ENCODE results near the gene ABLIM3. TPM values are rescaled to one million over a fixed set of nuclear protein-coding genes. Genes with fewer than 3 reads are reported as not detected.
A peak's percentile ranks its signal among the peaks of the same experiment; 100 is the strongest.

ABLIM3 gene
- total RNA-seq, 1 experiment from 2014 or later = 40.7 TPM

- DNase-seq (ENCODE audit: low read depth) = no peak
Measured at GRCh38 chr5:149219584-149219983, 78.3 kb downstream of the ABLIM3 start.

- DNase-seq (ENCODE audit: low read depth) = no peak
Measured at GRCh38 chr5:149220750-149221149, 79.5 kb downstream of the ABLIM3 start.

DNA sequence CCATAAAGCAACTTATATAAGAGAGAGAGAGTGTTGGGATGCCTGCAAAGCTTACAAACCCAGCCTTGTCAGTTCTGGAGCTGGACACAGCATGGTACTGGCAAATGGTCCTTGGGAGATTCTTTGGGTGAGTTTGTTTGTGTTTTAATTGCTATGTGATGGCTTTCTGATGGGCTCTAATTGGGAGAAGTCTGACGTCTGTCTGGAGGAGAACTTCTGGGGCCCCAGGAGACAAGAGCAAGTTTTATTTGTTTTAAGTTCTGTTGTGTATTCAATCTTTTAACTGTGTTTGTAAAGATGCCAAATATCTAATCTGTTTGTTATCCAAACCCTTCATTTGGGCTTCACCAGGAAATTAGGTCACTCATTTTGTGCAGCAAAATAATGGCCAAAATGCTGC, 80.0 kb downstream of the ABLIM3 start:
- peak; percentile 83 for DNase-seq (ENCODE audit: low read depth)

- peak; percentile 48 for DNase-seq (ENCODE audit: low read depth)
Measured at GRCh38 chr5:149221731-149222342, 80.5 kb downstream of the ABLIM3 start.

DNA sequence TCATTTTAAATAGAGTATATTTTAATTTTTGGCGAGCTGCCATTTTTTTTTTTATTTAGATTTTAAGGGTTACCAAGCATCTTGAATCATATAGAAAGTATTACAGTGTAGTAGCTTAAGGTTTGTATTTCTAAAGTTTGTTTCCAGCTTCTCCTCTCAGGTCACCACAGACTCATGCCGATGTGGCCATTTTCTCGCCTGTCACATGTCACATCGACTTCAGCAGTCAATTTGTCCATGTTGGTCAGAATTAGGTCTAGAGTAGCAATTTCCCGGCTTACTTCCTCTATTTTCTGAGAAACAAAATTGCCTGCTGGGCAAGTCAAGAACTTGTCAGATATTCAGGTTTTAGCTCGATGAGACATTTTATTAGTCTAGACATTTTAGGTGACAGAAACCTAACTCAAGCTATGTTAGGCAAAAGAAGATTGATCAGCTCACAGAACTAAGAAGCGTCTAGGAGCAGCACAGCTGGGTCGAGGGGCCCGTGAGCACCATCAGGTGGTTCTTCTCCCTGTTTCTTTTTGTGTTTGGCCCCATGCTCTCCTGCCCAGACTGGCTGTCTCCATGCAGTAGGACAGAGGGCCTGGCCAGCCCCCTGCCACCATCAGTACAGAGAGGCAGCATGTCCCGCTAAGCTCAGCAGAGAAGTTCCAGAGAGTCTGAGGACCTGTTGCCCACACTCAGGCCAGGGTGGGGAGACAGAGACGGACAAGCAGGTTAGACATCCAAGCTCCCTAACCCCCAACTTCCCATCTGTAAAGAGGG, 82.0 kb downstream of the ABLIM3 start:
- no peak for DNase-seq (ENCODE audit: low read depth)

DNA sequence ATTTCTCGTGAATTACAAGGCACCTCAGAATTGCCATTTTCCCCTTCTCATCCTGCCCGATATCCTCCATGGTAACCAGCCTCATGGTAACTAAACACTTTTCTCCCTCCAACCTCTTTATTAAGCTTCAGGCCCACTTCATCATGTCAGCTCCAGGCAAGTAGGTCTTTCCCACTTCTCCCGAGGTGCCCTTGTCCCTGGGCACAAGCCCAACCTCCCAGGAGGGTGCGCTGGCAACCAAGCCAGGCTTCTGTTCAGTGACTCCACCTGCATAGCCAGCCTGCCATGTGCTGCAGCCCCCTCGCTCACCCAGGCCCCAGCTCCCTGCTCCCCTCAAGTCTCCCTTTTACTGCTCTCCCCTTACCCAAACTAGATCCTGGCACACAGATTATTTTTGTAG, 83.0 kb downstream of the ABLIM3 start:
- DNase-seq (ENCODE audit: low read depth) = no peak

- DNase-seq (ENCODE audit: low read depth) = peak; percentile 97
Measured at GRCh38 chr5:149227168-149227826, 86.0 kb downstream of the ABLIM3 start.

GRCh38 chr5:149228618-149229297, 87.5 kb downstream of the ABLIM3 start:
- DNase-seq (ENCODE audit: low read depth) = peak; percentile 91

GRCh38 chr5:149229298-149229937, 88.1 kb downstream of the ABLIM3 start:
- DNase-seq (ENCODE audit: low read depth) = no peak

- DNase-seq (ENCODE audit: low read depth) = no peak
Measured at GRCh38 chr5:149235841-149236240, 94.5 kb downstream of the ABLIM3 start.

GRCh38 chr5:149237662-149238061, 96.4 kb downstream of the ABLIM3 start:
- no peak for DNase-seq (ENCODE audit: low read depth)

DNA sequence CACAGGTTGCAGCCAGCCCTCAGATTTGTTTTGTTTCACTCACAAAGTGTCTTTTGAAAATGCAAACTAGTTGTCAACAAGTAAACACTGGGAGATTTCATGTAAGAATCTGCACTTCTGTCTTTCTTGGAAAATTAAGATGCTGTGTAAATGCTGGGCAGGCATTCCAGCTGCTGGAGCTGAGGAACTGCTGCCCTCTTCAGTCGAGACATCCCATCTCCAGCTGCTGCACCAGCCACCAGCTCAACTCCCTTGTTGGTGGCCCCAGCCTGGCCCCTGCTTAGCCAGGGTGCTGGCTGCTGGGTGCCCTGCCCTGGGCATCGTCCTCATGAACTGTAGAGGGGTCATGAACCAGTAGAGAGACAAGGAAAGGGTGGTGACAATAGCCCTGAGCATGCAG, 97.2 kb downstream of the ABLIM3 start:
- DNase-seq (ENCODE audit: low read depth) = no peak

DNA sequence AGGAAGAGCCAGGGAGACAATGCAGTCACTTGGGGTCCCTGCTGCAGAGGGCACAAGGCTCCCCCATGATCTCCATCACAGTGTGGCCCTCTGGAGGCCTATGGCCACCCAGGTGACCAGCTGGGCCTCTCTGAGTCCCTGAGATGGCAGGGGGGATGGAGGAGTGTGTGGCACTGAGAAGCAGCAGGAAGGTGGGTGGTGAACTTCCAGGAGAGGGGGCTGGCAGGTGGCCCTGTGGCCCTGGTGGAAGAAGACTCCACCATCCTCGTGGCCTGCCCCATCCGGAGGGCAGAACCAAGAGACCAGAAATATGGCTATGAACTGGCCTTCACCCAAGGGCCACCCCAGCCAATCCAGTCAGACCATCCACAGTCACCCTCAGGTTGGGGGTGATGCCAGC, 98.6 kb downstream of the ABLIM3 start:
- DNase-seq (ENCODE audit: low read depth) = no peak

DNA sequence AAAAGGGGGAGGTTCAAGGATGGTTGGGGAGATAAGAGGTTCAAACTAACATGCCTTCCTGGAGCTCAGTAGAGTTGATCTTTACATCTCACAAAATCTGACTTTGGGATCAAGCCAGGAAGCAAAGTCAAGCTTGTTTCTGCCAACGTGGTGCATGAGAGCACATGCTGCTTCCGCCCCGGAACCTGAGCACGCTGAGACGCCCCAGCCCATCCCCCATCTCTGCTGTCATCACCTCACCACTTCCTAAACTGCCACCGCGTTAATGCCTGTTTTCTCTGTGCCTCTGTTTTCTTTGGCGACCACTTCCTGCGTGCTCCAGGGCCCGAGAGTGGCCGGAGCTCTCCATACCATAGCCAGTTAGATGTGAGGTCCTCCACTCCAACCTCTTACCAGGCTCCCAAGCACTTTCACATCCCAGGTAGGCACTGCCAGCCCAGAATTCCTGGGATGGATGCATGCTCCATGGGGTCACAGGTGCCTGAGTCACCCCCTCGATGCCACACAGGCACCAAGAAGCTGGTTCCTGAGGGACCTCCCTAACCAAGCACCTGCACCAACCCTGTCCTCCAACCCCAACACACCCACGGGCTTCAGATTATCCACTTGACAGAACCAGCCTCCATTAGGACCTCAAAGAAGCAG, 99.2 kb downstream of the ABLIM3 start:
- no peak for DNase-seq (ENCODE audit: low read depth)

GRCh38 chr5:149242339-149242738, 101.0 kb downstream of the ABLIM3 start:
- DNase-seq (ENCODE audit: low read depth) = no peak

- no peak for DNase-seq (ENCODE audit: low read depth)
Measured at GRCh38 chr5:149246906-149247305, 105.6 kb downstream of the ABLIM3 start.

DNA sequence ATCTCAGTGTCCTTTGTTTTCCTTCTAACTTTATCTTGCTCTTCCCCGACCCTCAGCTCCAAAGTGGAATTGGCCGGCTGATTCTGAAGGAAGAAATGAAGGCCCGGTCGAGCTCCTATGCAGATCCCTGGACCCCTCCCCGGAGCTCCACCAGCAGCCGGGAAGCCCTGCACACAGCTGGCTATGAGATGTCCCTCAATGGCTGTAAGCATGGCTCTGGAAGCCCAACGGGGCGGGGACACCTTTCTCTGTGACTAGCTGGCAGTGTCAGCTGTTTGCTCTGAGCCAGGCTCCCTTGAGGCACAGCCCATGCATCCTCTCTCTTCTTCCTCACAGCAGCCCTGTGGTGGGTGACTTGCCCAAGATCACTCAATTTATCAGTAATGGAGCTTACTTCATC, 106.4 kb downstream of the ABLIM3 start:
- no peak for DNase-seq (ENCODE audit: low read depth)

GRCh38 chr5:149251546-149251945, 110.3 kb downstream of the ABLIM3 start:
- DNase-seq (ENCODE audit: low read depth) = no peak

- peak; percentile 47 for DNase-seq (ENCODE audit: low read depth)
Measured at GRCh38 chr5:149254506-149254905, 113.2 kb downstream of the ABLIM3 start.

DNA sequence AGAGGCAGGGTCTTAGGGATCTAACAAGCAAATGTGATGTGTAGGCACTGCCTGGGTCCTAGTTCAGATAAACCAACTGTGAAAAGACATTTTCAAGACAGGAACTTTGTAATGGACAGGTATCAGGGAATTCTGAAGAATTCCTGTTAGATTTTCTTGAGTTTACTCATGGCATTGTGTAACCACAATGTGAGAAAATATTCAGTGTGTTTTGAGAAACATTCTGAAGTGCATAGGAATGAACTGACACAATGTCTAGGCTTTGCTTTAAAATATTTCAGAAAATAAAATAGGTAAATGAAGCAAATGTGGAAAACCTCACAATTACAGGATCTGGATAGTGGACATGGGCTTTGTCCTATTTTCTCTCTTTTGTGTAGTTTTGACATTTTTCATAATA, 115.2 kb downstream of the ABLIM3 start:
- DNase-seq (ENCODE audit: low read depth) = peak; percentile 40

DNA sequence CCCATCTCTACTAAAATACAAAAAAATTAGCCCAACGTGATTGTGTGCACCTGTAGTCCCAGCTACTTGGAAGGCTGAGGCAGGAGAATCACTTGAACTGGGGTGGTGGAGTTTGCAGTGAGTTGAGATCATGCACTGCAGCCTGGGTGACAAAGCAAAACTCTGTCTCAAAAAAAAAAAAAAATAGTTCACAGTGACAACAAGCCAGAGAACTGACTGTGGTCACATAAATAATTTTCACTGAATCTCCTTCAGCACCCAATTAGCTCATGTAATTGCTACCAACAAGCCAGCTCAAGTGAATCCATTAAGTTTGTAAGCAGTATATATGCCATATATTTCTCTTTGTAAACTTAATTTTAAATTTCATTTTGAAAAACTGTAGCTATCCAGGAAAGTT, 115.8 kb downstream of the ABLIM3 start:
- DNase-seq (ENCODE audit: low read depth) = peak; percentile 22

Data from M059J (cell line).